GM12878 (cell line): Measurements from ENCODE around the gene CNTNAP5. TPM values are rescaled to one million over a fixed set of nuclear protein-coding genes. Genes with fewer than 3 reads are reported as not detected.

Experiments
- ATAC-seq: fragments of 200-7000 bp; cut with Tn5 transposase; 3 replicates; pipeline ENCODE4 v1.9.1; 2020; ENCODE audit warnings: mild to moderate bottlenecking, moderate library complexity
- BruUV-seq: library from RNA; stranded (reverse); fragments of 400-500 nt; replicated peaks from 2 replicates; lab custom pipeline; 2021; lab: Mats Ljungman, UMichigan
- CTCF ChIA-PET: fragments of 300-600 bp; sonication (Branson Sonifier 250); formaldehyde crosslinking; extraction: SDS; loops from one replicate; lab custom pipeline; 2021; ENCODE audit warnings: inconsistent platforms; lab: Yijun Ruan, JAX
- POLR2A ChIA-PET: fragments of 350-600 bp; formaldehyde crosslinking; extraction: SDS; loops from one replicate; lab custom pipeline; 2021; ENCODE audit warnings: inconsistent platforms; lab: Charles Lee
- RAD21 ChIA-PET: fragments of 300-600 bp; sonication (Branson Sonifier 250); formaldehyde crosslinking; loops from one replicate; lab custom pipeline; 2023; ENCODE audit warnings: antibody characterized with exemption; ENCODE audit not compliant: unreplicated experiment; lab: Charles Lee
- SMC1A ChIA-PET: fragments of 300-600 bp; sonication (Branson Sonifier 250); formaldehyde crosslinking; loops from one replicate; lab custom pipeline; 2023; ENCODE audit not compliant: unreplicated experiment, uncharacterized antibody; lab: Charles Lee
- DNase-seq: peaks from one replicate; pipeline ENCODE4 v3.0.0-alpha.2; 2011; ENCODE audit warnings: low read depth, low spot score
- FAIRE-seq: peaks from 3 replicates; lab custom pipeline; 2011; peaks lifted over from hg19 to GRCh38; lab: Jason Lieb, UNC
- H2AFZ ChIP-seq: 2 replicates; pipeline ENCODE4 v1.6.0; 2011; ENCODE audit warnings: low read depth, low read length, control low read depth; ENCODE audit not compliant: control insufficient read depth
- H3K27ac ChIP-seq: 2 replicates; pipeline ENCODE4 v1.5.1; 2011; ENCODE audit warnings: control low read depth; ENCODE audit not compliant: control insufficient read depth, insufficient read depth
- H3K27me3 ChIP-seq, 2 experiments: replicated peaks in 1 of 2; 2 replicates each; pipeline versions ENCODE4 v1.6.0 to v1.6.1; 2011; ENCODE audit warnings: low read length in 1 of 2; ENCODE audit not compliant: control insufficient read depth in 2 of 2, insufficient read depth in 2 of 2
- H3K36me3 ChIP-seq, 2 experiments: 2 replicates each; pipeline ENCODE4 v1.5.1; 2011; ENCODE audit warnings: low read length in 1 of 2; ENCODE audit not compliant: control insufficient read depth in 2 of 2, insufficient read depth in 2 of 2
- H3K4me1 ChIP-seq: 2 replicates; pipeline ENCODE4 v1.6.1; 2011; ENCODE audit warnings: mild to moderate bottlenecking, low read length, moderate library complexity, mixed read lengths; ENCODE audit not compliant: control insufficient read depth, insufficient read depth
- H3K4me2 ChIP-seq: 2 replicates; pipeline ENCODE4 v1.6.0; 2011; ENCODE audit warnings: control low read depth; ENCODE audit not compliant: control insufficient read depth, insufficient read depth
- H3K4me3 ChIP-seq: fragments of 200-600 bp; sonication (generic); 2 replicates; pipeline ENCODE4 v1.5.1; 2016
- H3K79me2 ChIP-seq: 2 replicates; pipeline ENCODE4 v1.6.0; 2011; ENCODE audit warnings: low read length; ENCODE audit not compliant: control insufficient read depth, insufficient read depth
- H3K9ac ChIP-seq: 2 replicates; pipeline ENCODE4 v1.8.0; 2011; ENCODE audit warnings: low read length, control low read depth, mixed read lengths; ENCODE audit not compliant: control insufficient read depth, insufficient read depth
- H3K9me3 ChIP-seq: replicated peaks from 3 replicates; pipeline ENCODE4 v1.5.1; 2011; ENCODE audit warnings: mild to moderate bottlenecking, low read length; ENCODE audit not compliant: control insufficient read depth, insufficient read depth
- H4K20me1 ChIP-seq: 2 replicates; pipeline ENCODE4 v1.6.0; 2011; ENCODE audit not compliant: control insufficient read depth, insufficient read depth
- BACH1 ChIP-seq: fragments of 450-650 bp; IDR thresholded peaks from 2 replicates; pipeline ENCODE4 v1.6.1; 2017; ENCODE audit warnings: mild to moderate bottlenecking, borderline replicate concordance
- BCL3 ChIP-seq: IDR thresholded peaks from 2 replicates; pipeline ENCODE4 v1.6.1; 2011; ENCODE audit warnings: borderline replicate concordance, low read depth, mild to moderate bottlenecking, moderate library complexity, low read length; ENCODE audit not compliant: insufficient read depth, poor library complexity, severe bottlenecking
- E2F4 ChIP-seq: IDR thresholded peaks from 2 replicates; pipeline ENCODE4 v1.6.1; 2012; ENCODE audit warnings: low read depth, low read length, improper control_type of control experiment
- EZH2 ChIP-seq: IDR thresholded peaks from 2 replicates; pipeline ENCODE4 v1.6.1; 2012; ENCODE audit warnings: low read depth, mild to moderate bottlenecking, control low read depth, inconsistent platforms, low read length, borderline replicate concordance; ENCODE audit not compliant: control insufficient read depth
- GABPA ChIP-seq: IDR thresholded peaks from 2 replicates; pipeline ENCODE4 v1.6.1; 2014; ENCODE audit warnings: antibody characterized with exemption, low read depth, mild to moderate bottlenecking, inconsistent platforms
- KAT2A ChIP-seq: conservative IDR thresholded peaks from 2 replicates; pipeline ENCODE4 v1.6.1; 2011; ENCODE audit warnings: low read depth, low read length; ENCODE audit not compliant: control insufficient read depth
- MTA3 ChIP-seq: IDR thresholded peaks from 2 replicates; pipeline ENCODE4 v1.6.1; 2012; ENCODE audit warnings: low read length, inconsistent platforms, borderline replicate concordance
- MYC ChIP-seq: IDR thresholded peaks from 2 replicates; pipeline ENCODE4 v1.6.1; 2011; ENCODE audit warnings: mild to moderate bottlenecking, low read length, moderate library complexity, inconsistent platforms; ENCODE audit not compliant: insufficient read depth, insufficient replicate concordance, insufficient read length, severe bottlenecking
- RAD21 ChIP-seq: IDR thresholded peaks from 2 replicates; pipeline ENCODE4 v1.6.1; 2011; ENCODE audit warnings: mild to moderate bottlenecking, low read depth, low read length, moderate library complexity; ENCODE audit not compliant: insufficient read depth
- RB1 ChIP-seq: fragments of 450-650 bp; formaldehyde crosslinking; IDR thresholded peaks from 2 replicates; pipeline ENCODE4 v1.6.1; 2017; ENCODE audit warnings: mild to moderate bottlenecking, borderline replicate concordance
- TCF7 ChIP-seq: IDR thresholded peaks from 2 replicates; pipeline ENCODE4 v1.6.1; 2014; ENCODE audit warnings: antibody characterized with exemption, borderline replicate concordance
- WGBS: methylation state at CpG from one replicate; pipeline ENCODE4 v1.1.6; 2016; ENCODE audit warnings: low lambda C conversion rate; ENCODE audit not compliant: insufficient replicate concordance, insufficient coverage; ENCODE audit errors: missing lambda C conversion rate; 5-methylcytosine and 5-hydroxymethylcytosine counted together
- in situ Hi-C: fragments of 300-500 bp; cut with MboI; formaldehyde crosslinking; loops from 9 replicates; pipeline ENCODE4 v1.14.3; 2018; ENCODE audit warnings: mixed read lengths
- intact Hi-C: fragments of 100-400 bp; cut with micrococcal nuclease; formaldehyde crosslinking; loops from one replicate; pipeline ENCODE4 v1.14.2; 2022; ENCODE audit not compliant: unreplicated experiment
- polyA plus RNA-seq, 11 experiments: library from polyadenylated mRNA; depleted of rRNA in 4 of 11; unstranded in 6 of 11; stranded (reverse) in 5 of 11; fragments of >200 nt; fragmentation: Nextera tagmentation in 4 of 11; fragmentation: Illumina TruSeq in 1 of 11; extraction: Ambion mirVana in 4 of 11; extraction: Trizol in 1 of 11; gene quantifications; 1 replicate in 1 of 11; 2 replicates in 10 of 11; pipeline versions ENCODE4 v1.2.1 to v1.2.3, GENCODE V29; 2011 to 2016; ENCODE audit warnings: inconsistent platforms in 2 of 11, missing spikeins in 2 of 11, low read depth in 1 of 11
- total RNA-seq, 4 experiments: library from RNA; depleted of rRNA in 3 of 4; stranded (reverse); fragments of >200 nt in 3 of 4; fragmentation: Illumina TruSeq in 1 of 4; extraction: Trizol in 1 of 4; gene quantifications; 2 replicates each; pipeline versions ENCODE4 v1.2.1 to v1.2.3, GENCODE V29; 2013 to 2021
- TF ChIP-seq, protein P1 (sequence below): fragments of 450-650 bp; IDR thresholded peaks from 2 replicates; pipeline ENCODE4 v1.6.1; 2016; ENCODE audit warnings: mild to moderate bottlenecking
- TF ChIP-seq, protein P2 (sequence below): fragments of 450-650 bp; IDR thresholded peaks from 2 replicates; pipeline ENCODE4 v1.6.1; 2016; ENCODE audit warnings: mild to moderate bottlenecking

Gene CNTNAP5
- total and polyA plus RNA-seq, 10 of the 15 experiments (the other 5 are each of a cell fraction or from before 2014, with no cell fraction given): not detected

GRCh38 chr2:124708661-124709060, 683.6 kb downstream of the CNTNAP5 start:
- Histone ChIP-seq H3K36me3 (no peaks in the 10 kb centered on the region), H3K27me3 (no peaks in the 10 kb centered on the region), H3K4me1 (no peaks in the 10 kb centered on the region), H3K9ac (no peak overlapping the region), H3K79me2 (no peaks in the 10 kb centered on the region), H4K20me1 (no peaks in the 10 kb centered on the region), H3K4me3 (no peak overlapping the region), H3K9me3 (no peaks in the 10 kb centered on the region), H3K27ac (no peak overlapping the region), H3K4me2 (no peak overlapping the region), H2AFZ (no peak overlapping the region)
- no peak for FAIRE-seq
- POLR2A ChIA-PET: no interaction called here
- in situ Hi-C loops (no loop called here), intact Hi-C loops (no loop called here)
- no peak for ATAC-seq
- RAD21 ChIA-PET: no interaction called here
- TF ChIP-seq RAD21 (no peak), GABPA (no peak), EZH2 (no peak), MYC (no peak), TCF7 (no peak), E2F4 (no peak), MTA3 (no peak), BACH1 (no peak), KAT2A (no peak), RB1 (no peak), BCL3 (no peak)
- TF ChIP-seq, protein P1, sequence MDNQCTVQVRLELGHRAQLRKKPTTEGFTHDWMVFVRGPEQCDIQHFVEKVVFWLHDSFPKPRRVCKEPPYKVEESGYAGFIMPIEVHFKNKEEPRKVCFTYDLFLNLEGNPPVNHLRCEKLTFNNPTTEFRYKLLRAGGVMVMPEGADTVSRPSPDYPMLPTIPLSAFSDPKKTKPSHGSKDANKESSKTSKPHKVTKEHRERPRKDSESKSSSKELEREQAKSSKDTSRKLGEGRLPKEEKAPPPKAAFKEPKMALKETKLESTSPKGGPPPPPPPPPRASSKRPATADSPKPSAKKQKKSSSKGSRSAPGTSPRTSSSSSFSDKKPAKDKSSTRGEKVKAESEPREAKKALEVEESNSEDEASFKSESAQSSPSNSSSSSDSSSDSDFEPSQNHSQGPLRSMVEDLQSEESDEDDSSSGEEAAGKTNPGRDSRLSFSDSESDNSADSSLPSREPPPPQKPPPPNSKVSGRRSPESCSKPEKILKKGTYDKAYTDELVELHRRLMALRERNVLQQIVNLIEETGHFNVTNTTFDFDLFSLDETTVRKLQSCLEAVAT: no peak
- TF ChIP-seq, protein P2, sequence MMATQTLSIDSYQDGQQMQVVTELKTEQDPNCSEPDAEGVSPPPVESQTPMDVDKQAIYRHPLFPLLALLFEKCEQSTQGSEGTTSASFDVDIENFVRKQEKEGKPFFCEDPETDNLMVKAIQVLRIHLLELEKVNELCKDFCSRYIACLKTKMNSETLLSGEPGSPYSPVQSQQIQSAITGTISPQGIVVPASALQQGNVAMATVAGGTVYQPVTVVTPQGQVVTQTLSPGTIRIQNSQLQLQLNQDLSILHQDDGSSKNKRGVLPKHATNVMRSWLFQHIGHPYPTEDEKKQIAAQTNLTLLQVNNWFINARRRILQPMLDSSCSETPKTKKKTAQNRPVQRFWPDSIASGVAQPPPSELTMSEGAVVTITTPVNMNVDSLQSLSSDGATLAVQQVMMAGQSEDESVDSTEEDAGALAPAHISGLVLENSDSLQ: no peak
- 82% methylated on average over 3 of the region's 3 CpGs for WGBS
- SMC1A ChIA-PET: no interaction called here
- BruUV-seq: no TSS peak
- CTCF ChIA-PET: no interaction called here
- no peak for DNase-seq
